Stimulated activated memory B cell treated with anti-CD40 and anti-IgM and Interleukin-4, amounts not matched to agents 10 μg/mL and 1 μg/mL and 100 μg/mL, for 72 hours (primary cell): Measurements from ENCODE around the gene FKBP11.

Experiments used
- ATAC-seq: fragments of 150-1000 bp; cut with Tn5 transposase; 2 replicates; pipeline ENCODE4 v1.10.0; 2021
- H3K27ac Mint-ChIP-seq: one replicate; pipeline ENCODE4 v1.8.0; 2022; ENCODE audit warnings: mild to moderate bottlenecking, mixed read lengths
- H3K27me3 Mint-ChIP-seq: one replicate; pipeline ENCODE4 v1.8.0; 2022; ENCODE audit warnings: mixed read lengths
- H3K36me3 Mint-ChIP-seq: one replicate; pipeline ENCODE4 v1.8.0; 2022; ENCODE audit warnings: mixed read lengths
- H3K4me1 Mint-ChIP-seq: one replicate; pipeline ENCODE4 v1.8.0; 2022; ENCODE audit warnings: mixed read lengths
- H3K4me3 Mint-ChIP-seq: one replicate; pipeline ENCODE4 v1.8.0; 2022; ENCODE audit warnings: mild to moderate bottlenecking, moderate library complexity, mixed read lengths
- H3K9me3 Mint-ChIP-seq: one replicate; pipeline ENCODE4 v1.8.0; 2022; ENCODE audit warnings: mixed read lengths

FKBP11 gene

GRCh38 chr12:48925304-48926011 lies at the start of gene FKBP11:
Gene FKBP11 (minus strand): TSS chr12:48925492. CDS start chr12:48925428, 64 bp downstream.
- H3K4me3 Mint-ChIP-seq, result peak within 1 kb of the TSS; percentile 94
- H3K4me1 Mint-ChIP-seq, result peaks cover 26% of the 10 kb centered on the region
- no peaks in the 10 kb centered on the region for H3K27me3 Mint-ChIP-seq
- peak within 1 kb of the TSS; percentile 89 for H3K27ac Mint-ChIP-seq
- H3K36me3 Mint-ChIP-seq, result peaks cover 41% of the 10 kb centered on the region
- peak; percentile 92 for ATAC-seq
- no peaks in the 10 kb centered on the region for H3K9me3 Mint-ChIP-seq

GRCh38 chr12:48973941-48974673 lies 48.8 kb upstream of the FKBP11 start:
- no peak for ATAC-seq
- Mint-ChIP-seq H3K4me3 (no peak overlapping the region), H3K27ac (no peak overlapping the region), H3K9me3 (no peaks in the 10 kb centered on the region), H3K36me3 (no peaks in the 10 kb centered on the region), H3K27me3 (peaks cover 85% of the 10 kb centered on the region), H3K4me1 (peaks cover 62% of the 10 kb centered on the region)

- Mint-ChIP-seq H3K9me3 (no peaks in the 10 kb centered on the region), H3K4me3 (no peak overlapping the region), H3K36me3 (no peaks in the 10 kb centered on the region), H3K27me3 (peaks cover 80% of the 10 kb centered on the region), H3K27ac (no peak overlapping the region), H3K4me1 (peaks cover 62% of the 10 kb centered on the region)
- no peak for ATAC-seq
Observed at GRCh38 chr12:48973531-48973930, 48.2 kb upstream of the FKBP11 start.

- Mint-ChIP-seq H3K36me3 (no peaks in the 10 kb centered on the region), H3K9me3 (no peaks in the 10 kb centered on the region), H3K4me3 (no peak overlapping the region), H3K4me1 (peaks cover 65% of the 10 kb centered on the region), H3K27ac (no peak overlapping the region), H3K27me3 (peaks cover 78% of the 10 kb centered on the region)
- ATAC-seq, result no peak
Observed at GRCh38 chr12:48972952-48973483, 47.7 kb upstream of the FKBP11 start.

- no peak for ATAC-seq
- H3K27ac Mint-ChIP-seq, result no peak overlapping the region
Observed at GRCh38 chr12:48972213-48972951, 47.1 kb upstream of the FKBP11 start.

GRCh38 chr12:48970702-48971334 lies 45.5 kb upstream of the FKBP11 start:
- peaks cover 57% of the 10 kb centered on the region for H3K27me3 Mint-ChIP-seq
- ATAC-seq, result no peak
- H3K36me3 Mint-ChIP-seq, result no peaks in the 10 kb centered on the region
- no peaks in the 10 kb centered on the region for H3K9me3 Mint-ChIP-seq
- no peak overlapping the region for H3K27ac Mint-ChIP-seq
- H3K4me3 Mint-ChIP-seq, result peak overlapping the region; percentile 58
- H3K4me1 Mint-ChIP-seq, result peaks cover 61% of the 10 kb centered on the region

More at GRCh38 chr12:48972213-48972951, 47.1 kb upstream of the FKBP11 start:
- Mint-ChIP-seq H3K27me3 (peaks cover 72% of the 10 kb centered on the region), H3K4me3 (peak overlapping the region; percentile 76), H3K36me3 (no peaks in the 10 kb centered on the region), H3K4me1 (peaks cover 59% of the 10 kb centered on the region), H3K9me3 (no peaks in the 10 kb centered on the region)

GRCh38 chr12:48969833-48970701 lies 44.8 kb upstream of the FKBP11 start:
- peak; percentile 59 for ATAC-seq
- H3K4me1 Mint-ChIP-seq, result peaks cover 68% of the 10 kb centered on the region
- H3K36me3 Mint-ChIP-seq, result no peaks in the 10 kb centered on the region
- peaks cover 50% of the 10 kb centered on the region for H3K27me3 Mint-ChIP-seq
- no peak overlapping the region for H3K27ac Mint-ChIP-seq
- peak overlapping the region; percentile 54 for H3K4me3 Mint-ChIP-seq
- H3K9me3 Mint-ChIP-seq, result no peaks in the 10 kb centered on the region

GRCh38 chr12:48969160-48969771 lies 44.0 kb upstream of the FKBP11 start:
- H3K4me1 Mint-ChIP-seq, result peaks cover 68% of the 10 kb centered on the region
- ATAC-seq, result peak; percentile 18
- H3K9me3 Mint-ChIP-seq, result no peaks in the 10 kb centered on the region
- H3K27ac Mint-ChIP-seq, result no peak overlapping the region
- H3K27me3 Mint-ChIP-seq, result peaks cover 42% of the 10 kb centered on the region
- peak overlapping the region; percentile 54 for H3K4me3 Mint-ChIP-seq
- H3K36me3 Mint-ChIP-seq, result no peaks in the 10 kb centered on the region

- Mint-ChIP-seq H3K9me3 (no peaks in the 10 kb centered on the region), H3K4me1 (peaks cover 64% of the 10 kb centered on the region), H3K36me3 (no peaks in the 10 kb centered on the region), H3K27ac (no peak overlapping the region), H3K4me3 (no peak overlapping the region), H3K27me3 (peaks cover 34% of the 10 kb centered on the region)
- no peak for ATAC-seq
Observed at GRCh38 chr12:48968467-48968866, 43.2 kb upstream of the FKBP11 start.

- Mint-ChIP-seq H3K27me3 (peaks cover 29% of the 10 kb centered on the region), H3K36me3 (no peaks in the 10 kb centered on the region), H3K4me3 (no peak overlapping the region), H3K9me3 (no peaks in the 10 kb centered on the region), H3K27ac (no peak overlapping the region), H3K4me1 (peaks cover 62% of the 10 kb centered on the region)
- no peak for ATAC-seq
Observed at GRCh38 chr12:48967991-48968390, 42.7 kb upstream of the FKBP11 start.

GRCh38 chr12:48966177-48966895 lies 41.0 kb upstream of the FKBP11 start:
- Mint-ChIP-seq H3K27ac (no peak overlapping the region), H3K4me3 (no peak overlapping the region), H3K9me3 (no peaks in the 10 kb centered on the region), H3K27me3 (peaks cover 13% of the 10 kb centered on the region), H3K36me3 (no peaks in the 10 kb centered on the region), H3K4me1 (peaks cover 46% of the 10 kb centered on the region)
- peak; percentile 48 for ATAC-seq

- Mint-ChIP-seq H3K4me1 (peaks cover 36% of the 10 kb centered on the region), H3K36me3 (no peaks in the 10 kb centered on the region), H3K9me3 (no peaks in the 10 kb centered on the region), H3K27ac (no peak overlapping the region), H3K4me3 (no peak overlapping the region), H3K27me3 (peaks cover 11% of the 10 kb centered on the region)
- ATAC-seq, result peak; percentile 28
Observed at GRCh38 chr12:48965298-48965838, 40.1 kb upstream of the FKBP11 start.

GRCh38 chr12:48961801-48962200 lies 36.5 kb upstream of the FKBP11 start:
- peaks cover 8% of the 10 kb centered on the region for H3K27me3 Mint-ChIP-seq
- no peak overlapping the region for H3K27ac Mint-ChIP-seq
- no peak for ATAC-seq
- no peaks in the 10 kb centered on the region for H3K36me3 Mint-ChIP-seq
- H3K9me3 Mint-ChIP-seq, result no peaks in the 10 kb centered on the region
- no peak overlapping the region for H3K4me3 Mint-ChIP-seq
- H3K4me1 Mint-ChIP-seq, result peaks cover 30% of the 10 kb centered on the region
